ACC112 (cell line): Measurements from ENCODE around the gene NPHP1.

ENCODE experiments used
- H2AFZ ChIP-seq: fragments of 200-600 bp; sonication (generic); one replicate; pipeline ENCODE4 v1.6.0; 2017; ENCODE audit warnings: antibody characterized with exemption, low read length; ENCODE audit not compliant: unreplicated experiment
- H3K27ac ChIP-seq: fragments of 200-600 bp; sonication (generic); 2 replicates; pipeline ENCODE4 v1.5.1; 2014; ENCODE audit warnings: low read depth, mild to moderate bottlenecking, antibody characterized with exemption, low read length, moderate library complexity
- H3K27me3 ChIP-seq: fragments of 200-600 bp; sonication (generic); 2 replicates; pipeline ENCODE4 v1.6.1; 2014; ENCODE audit warnings: mild to moderate bottlenecking, antibody characterized with exemption, low read length, moderate library complexity, mixed read lengths; ENCODE audit not compliant: insufficient read depth
- H3K36me3 ChIP-seq: fragments of 200-600 bp; sonication (generic); 2 replicates; pipeline ENCODE4 v1.6.1; 2016; ENCODE audit warnings: mild to moderate bottlenecking, antibody characterized with exemption, low read length, moderate library complexity, mixed read lengths; ENCODE audit not compliant: insufficient read depth
- H3K4me1 ChIP-seq: fragments of 200-600 bp; sonication (generic); one replicate; pipeline ENCODE4 v1.6.1; 2016; ENCODE audit warnings: low read length, mixed read lengths; ENCODE audit not compliant: insufficient read depth, unreplicated experiment, control insufficient read depth
- H3K4me3 ChIP-seq: fragments of 200-600 bp; sonication (generic); 2 replicates; pipeline ENCODE4 v1.5.1; 2014; ENCODE audit warnings: mild to moderate bottlenecking, low read depth, low read length
- H3K79me2 ChIP-seq: fragments of 200-600 bp; sonication (generic); one replicate; pipeline ENCODE4 v1.6.0; 2016; ENCODE audit warnings: low read length; ENCODE audit not compliant: control insufficient read depth, unreplicated experiment, insufficient read depth

The NPHP1 gene

DNA sequence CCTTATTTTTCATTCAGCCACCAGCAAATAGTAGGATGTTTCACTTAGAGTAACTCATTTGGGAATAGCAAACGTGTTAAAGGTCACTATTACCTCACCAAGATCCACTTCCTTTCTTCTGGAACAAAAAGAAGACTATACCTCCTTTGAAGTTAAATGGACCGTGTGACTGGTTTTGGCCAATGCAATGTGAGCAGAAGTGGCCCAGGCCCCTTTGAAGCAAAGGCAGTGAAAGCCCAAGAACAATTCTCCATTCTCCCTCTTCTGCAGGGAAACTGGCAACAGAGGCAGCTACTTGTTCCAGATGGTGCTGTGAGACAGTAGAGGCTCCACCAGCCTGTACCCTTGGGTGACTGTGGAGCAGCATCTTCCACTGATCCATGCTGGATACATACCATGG, 77.9 kb downstream of the NPHP1 start:
- no peaks in the 10 kb centered on the region for H3K79me2 ChIP-seq
- H3K4me1 ChIP-seq: peaks cover 18% of the 10 kb centered on the region
- no peak overlapping the region for H3K27ac ChIP-seq
- no peaks in the 10 kb centered on the region; the same call in 1 of the 2 replicates for H3K36me3 ChIP-seq
- H3K27me3 ChIP-seq: no peaks in the 10 kb centered on the region
- H3K4me3 ChIP-seq: no peak overlapping the region
- H2AFZ ChIP-seq: no peak overlapping the region

DNA sequence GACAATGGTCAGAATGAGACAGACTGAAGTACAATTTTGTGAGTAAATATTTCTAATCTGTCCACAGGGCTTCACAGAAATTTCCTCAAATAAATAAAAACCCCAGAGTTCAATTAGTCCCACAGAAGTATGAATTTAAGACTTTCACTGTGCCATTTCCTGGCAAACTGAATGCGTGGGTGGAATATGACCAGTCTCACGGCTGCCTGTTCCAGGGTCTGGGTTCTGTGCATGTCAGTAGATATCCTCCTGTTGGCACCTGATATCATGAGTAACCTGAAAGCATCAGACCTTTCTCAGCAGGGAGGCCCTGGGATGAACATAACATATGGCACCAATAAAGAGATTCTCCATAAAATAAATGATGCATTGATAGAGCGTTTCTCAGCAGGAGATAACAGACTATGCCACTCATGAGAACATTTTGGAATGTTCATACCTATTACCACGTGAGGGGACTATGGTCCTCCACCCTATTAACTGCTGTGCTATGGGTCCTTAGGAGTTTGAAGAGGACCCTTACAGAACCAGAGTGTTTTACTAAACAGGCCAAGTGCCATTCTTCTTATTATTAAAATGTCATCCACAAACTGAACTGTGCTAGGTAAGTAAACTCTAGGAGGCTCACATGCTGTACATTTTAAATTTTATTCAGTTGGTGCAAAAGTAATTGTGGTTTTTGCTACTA, 78.6 kb downstream of the NPHP1 start:
- no peaks in the 10 kb centered on the region for H3K27me3 ChIP-seq
- H2AFZ ChIP-seq: peak overlapping the region; percentile 2
- no peaks in the 10 kb centered on the region for H3K79me2 ChIP-seq
- H3K36me3 ChIP-seq: no peaks in the 10 kb centered on the region
- H3K4me1 ChIP-seq: peaks cover 18% of the 10 kb centered on the region
- H3K27ac ChIP-seq: no peak overlapping the region
- no peak overlapping the region for H3K4me3 ChIP-seq

DNA sequence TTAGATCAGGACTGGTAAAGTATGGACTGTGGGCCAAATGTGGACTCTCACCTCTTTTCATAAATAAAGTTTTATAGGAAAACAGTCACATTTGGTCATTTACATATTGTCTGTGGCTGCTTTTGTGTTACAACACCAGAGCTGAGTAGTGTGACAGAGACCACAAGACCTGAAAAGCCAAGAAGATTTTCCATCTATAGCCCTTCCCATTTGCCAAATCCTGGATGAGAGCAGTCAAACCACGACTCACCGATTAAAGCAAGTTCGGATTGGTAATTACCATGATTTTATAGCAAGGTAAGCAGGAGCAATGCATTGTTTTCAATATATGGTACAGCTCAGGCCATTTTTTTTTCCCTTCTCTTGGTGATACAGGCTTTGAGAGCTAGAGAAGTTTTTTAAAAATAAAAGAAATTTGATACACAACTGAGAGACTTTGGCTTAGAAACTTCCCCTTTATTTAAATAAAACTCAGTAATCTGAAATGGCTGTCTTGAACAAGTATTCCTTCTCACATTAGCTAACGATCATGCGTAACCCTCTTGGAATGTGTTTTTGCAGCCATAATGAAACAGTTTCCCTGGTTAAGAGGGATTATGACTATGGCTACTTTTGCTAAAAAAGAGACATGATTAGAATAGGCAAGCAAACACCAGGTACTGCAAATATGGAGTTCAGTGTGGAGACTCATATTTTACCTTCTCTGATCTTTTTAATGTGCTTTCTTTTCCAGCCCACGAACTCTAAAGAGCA, 79.7 kb downstream of the NPHP1 start:
- H3K27me3 ChIP-seq: no peaks in the 10 kb centered on the region
- H3K4me3 ChIP-seq: no peak overlapping the region
- no peak overlapping the region for H3K27ac ChIP-seq
- no peak overlapping the region for H2AFZ ChIP-seq
- no peaks in the 10 kb centered on the region for H3K79me2 ChIP-seq
- H3K36me3 ChIP-seq: no peaks in the 10 kb centered on the region
- H3K4me1 ChIP-seq: peaks cover 22% of the 10 kb centered on the region

DNA sequence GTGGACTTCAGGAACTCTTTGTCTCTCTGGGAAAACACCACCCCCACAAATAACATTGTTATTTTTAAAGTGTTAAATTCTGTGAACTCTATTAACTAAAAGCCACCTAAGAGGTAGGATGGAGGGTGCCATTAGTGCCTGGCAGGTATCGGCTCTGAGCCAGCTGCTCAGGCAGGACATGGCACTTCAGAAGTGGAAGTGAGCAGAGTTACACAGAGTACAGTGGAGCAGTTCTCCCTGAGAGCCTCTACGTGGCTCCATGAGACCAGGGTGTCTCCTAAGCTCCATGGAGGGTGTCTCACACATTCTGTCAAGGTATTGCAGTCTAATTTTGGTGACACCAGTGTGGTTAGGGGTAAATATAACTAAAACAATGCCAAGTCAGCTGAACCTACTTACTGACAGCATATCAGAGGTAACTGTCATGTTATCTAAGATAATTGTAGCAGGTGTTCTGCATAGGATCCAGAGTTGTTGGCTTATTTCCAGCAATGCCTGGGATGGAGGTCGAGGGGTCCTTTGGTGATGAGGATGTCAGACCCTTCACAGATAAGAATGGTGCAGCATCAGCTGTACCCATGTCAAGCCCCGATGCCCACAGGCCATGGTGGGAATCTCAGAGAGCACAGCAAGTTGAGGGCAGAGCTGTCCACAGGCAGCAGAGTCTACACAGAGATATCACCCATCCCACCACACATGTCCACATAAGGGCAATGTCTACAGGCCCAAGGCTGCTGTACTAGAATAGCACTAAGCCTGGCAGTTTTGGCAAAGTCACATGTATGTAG, 80.6 kb downstream of the NPHP1 start:
- Histone ChIP-seq H3K27me3 (no peaks in the 10 kb centered on the region), H3K79me2 (no peaks in the 10 kb centered on the region), H3K27ac (no peak overlapping the region), H3K4me3 (no peak overlapping the region), H2AFZ (no peak overlapping the region), H3K36me3 (no peaks in the 10 kb centered on the region), H3K4me1 (peaks cover 22% of the 10 kb centered on the region)

DNA sequence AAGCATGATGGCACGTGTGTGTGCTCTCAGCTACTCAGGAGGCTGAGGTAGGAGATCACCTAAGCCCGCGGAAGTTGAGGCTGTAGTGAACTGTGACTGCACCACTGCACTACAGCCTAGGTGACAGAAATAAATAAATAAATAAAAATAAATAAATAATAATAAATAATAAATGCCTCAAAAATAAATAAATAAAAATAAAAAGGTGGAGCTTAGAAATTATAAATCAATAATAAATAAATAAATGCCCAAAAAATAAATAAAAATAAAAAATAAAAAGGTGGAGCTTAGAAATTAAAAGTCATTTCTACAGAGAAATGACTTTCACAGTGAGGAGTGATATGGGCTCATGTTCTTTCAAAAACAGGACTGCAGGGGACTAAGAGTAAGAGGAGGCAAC, 83.2 kb downstream of the NPHP1 start:
- no peaks in the 10 kb centered on the region for H3K27me3 ChIP-seq
- H3K4me3 ChIP-seq: no peak overlapping the region
- peaks cover 17% of the 10 kb centered on the region for H3K4me1 ChIP-seq
- H3K36me3 ChIP-seq: no peaks in the 10 kb centered on the region
- no peaks in the 10 kb centered on the region for H3K79me2 ChIP-seq
- no peak overlapping the region for H3K27ac ChIP-seq
- H2AFZ ChIP-seq: no peak overlapping the region

DNA sequence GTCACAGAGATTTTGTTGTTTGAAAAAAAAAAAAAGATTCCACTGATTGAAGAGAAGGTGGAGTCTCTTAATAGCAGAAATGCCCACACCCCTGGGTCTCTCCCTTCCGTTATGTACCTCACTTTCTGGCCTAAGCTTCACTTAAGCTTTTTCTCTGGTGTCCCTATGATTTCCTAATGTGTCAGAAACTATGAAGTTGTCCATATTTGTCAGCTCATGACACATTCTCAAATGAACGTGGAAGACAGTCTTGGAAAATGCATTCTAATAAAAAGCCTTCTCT, 83.8 kb downstream of the NPHP1 start:
- Histone ChIP-seq H2AFZ (no peak overlapping the region), H3K27ac (no peak overlapping the region), H3K4me3 (no peak overlapping the region), H3K79me2 (no peaks in the 10 kb centered on the region), H3K27me3 (0 out of 2 replicates have a peak, but pooled peaks cover under 1% of the 10 kb centered on the region), H3K4me1 (peaks cover 11% of the 10 kb centered on the region), H3K36me3 (no peaks in the 10 kb centered on the region)

DNA sequence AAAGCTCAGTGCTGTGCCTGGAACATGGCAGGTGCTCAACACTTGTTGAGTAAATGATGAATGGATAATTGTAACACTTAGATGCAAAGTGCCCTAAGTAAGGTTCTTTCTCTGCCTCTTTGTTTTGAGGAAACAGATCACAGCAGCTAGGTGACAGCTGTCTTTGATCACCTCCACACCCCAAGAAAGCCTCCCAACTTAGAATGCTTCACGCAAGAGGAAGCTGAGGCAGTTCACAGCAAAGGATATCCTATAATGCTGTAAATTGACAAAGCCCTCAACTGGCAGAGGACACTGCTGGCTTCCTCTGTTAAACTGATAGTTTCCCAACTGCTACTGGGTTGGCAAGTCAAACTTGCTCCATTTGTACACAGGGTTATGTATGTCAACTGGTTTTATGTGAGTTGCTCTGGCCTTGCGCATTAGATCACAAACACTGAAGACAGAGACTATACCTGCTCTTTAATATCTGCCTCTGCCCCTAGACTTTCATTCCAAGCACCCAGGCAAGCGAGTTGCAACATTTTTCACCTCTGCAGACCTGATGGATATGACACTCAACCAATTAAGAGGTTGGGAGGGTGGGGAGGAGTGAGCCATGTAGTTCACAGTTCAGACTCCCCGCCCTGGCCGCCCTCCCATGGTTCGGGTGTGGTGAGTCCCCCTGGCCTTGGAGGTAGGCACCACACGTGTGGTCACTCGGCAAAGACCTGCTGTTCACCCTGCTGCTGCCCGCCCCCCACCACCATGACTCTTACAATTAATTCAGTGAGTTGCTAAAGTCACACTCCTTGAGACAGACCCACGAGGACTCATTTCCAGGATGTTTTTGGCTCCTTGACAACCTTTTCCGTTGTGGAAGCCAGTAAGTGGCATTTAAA, 84.4 kb downstream of the NPHP1 start:
- Histone ChIP-seq H3K36me3 (no peaks in the 10 kb centered on the region), H3K79me2 (no peaks in the 10 kb centered on the region), H3K4me1 (peaks cover 5% of the 10 kb centered on the region), H3K27ac (no peak overlapping the region), H2AFZ (no peak overlapping the region), H3K4me3 (no peak overlapping the region), H3K27me3 (peaks cover 5% of the 10 kb centered on the region; the same call in 1 of the 2 replicates)

DNA sequence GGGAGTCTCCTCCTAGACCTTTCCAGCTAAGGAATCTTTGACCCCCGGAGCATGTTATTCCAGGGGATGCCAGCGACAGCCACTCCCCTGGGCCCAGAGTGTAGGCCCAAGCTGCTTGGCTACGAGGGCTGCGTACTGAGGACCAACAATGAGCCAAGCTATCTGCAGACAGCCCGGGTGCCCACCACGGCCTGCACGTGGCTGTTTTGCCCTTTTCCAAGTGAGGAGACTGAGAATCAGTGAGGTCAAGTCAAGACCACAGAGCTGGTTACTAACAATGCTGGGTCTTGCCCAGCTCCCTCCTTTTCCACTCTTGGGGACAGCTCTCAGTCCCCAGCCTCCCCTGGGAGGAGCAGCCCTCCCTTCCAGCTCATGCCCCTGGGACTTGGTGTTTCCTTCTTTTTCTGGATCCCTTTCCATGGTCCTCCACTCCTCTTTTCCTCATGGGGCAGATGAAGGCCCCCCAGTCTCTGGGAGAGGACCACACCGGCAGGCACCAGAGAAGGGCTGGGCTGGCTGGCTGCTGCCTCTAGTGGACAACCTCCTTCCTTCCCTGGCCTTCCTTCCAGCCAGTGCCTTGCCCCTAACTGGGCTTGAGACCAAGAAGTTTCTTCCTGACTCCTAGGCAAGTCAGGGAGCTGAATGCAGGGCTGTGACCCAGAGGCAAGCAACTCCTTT, 88.6 kb downstream of the NPHP1 start:
- Histone ChIP-seq H2AFZ (peak overlapping the region; percentile 51), H3K79me2 (no peaks in the 10 kb centered on the region), H3K4me3 (peak overlapping the region; percentile 65), H3K27me3 (peaks cover 7% of the 10 kb centered on the region; the same call in 1 of the 2 replicates), H3K27ac (no peak overlapping the region), H3K36me3 (no peaks in the 10 kb centered on the region), H3K4me1 (peaks cover 7% of the 10 kb centered on the region)

DNA sequence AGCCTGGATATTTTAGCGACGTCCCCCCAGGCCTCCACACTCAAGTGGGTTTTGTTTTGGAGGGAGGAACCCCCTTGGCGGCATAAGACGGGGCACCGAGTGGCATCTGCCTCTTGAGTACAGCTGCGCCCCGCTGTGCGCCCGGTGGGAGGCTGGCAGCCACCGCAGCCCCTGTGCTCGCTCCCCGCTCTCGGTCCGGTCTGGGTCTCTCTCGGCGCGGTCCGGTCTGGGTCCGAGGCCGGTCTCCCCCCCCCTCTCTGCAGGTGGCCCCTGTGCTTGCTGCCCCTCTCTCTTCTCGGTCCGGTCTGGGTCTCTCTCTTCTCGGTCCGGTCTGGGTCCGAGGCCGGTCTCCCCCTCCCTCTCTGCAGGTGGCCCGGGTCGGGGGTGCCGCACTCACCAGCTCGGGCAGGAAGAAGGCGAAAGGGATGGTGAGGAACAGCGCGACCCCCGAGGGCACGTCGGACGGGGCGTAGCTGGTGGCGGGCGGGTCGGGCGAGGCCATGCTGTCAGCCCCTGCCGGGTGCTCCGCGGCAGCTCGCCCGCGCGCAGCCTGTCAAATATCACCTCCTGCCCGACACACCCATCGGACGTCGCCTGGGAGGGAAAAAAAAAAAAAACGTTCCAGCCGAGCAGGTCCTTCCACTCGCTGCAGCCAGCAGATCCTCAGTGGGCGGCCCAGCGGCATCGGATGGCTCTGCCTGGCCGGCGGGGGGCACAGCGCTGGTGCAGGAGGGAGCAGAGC, 89.4 kb downstream of the NPHP1 start, which contains the start of gene MALL:
TSS of gene MALL (minus strand) at position 532 of the 742 bp plus-strand sequence. CDS start at position 502, 30 bp downstream.
- peak within 1 kb of the TSS; percentile 51 for H2AFZ ChIP-seq
- no peak within 1 kb of the TSS for H3K27ac ChIP-seq
- peaks cover 7% of the 10 kb centered on the region; the same call in 1 of the 2 replicates for H3K27me3 ChIP-seq
- no peaks in the 10 kb centered on the region for H3K36me3 ChIP-seq
- no peaks in the 10 kb centered on the region for H3K79me2 ChIP-seq
- H3K4me3 ChIP-seq: peak within 1 kb of the TSS; percentile 65
- peaks cover 4% of the 10 kb centered on the region for H3K4me1 ChIP-seq
